H1 (cell line): ENCODE results near the gene PKNOX1. TPM values are rescaled to one million over a fixed set of nuclear protein-coding genes. Genes with fewer than 3 reads are reported as not detected.
A peak's percentile ranks its signal among the peaks of the same experiment; 100 is the strongest.

Experiments
- CTCF ChIA-PET: fragments of 300-600 bp; sonication (Branson Sonifier 250); formaldehyde crosslinking; loops from one replicate; lab custom pipeline; 2021; ENCODE audit not compliant: partially characterized antibody; lab: Charles Lee
- POLR2A ChIA-PET: fragments of 300-600 bp; sonication (Branson Sonifier 250); formaldehyde crosslinking; loops from one replicate; lab custom pipeline; 2021; ENCODE audit warnings: inconsistent platforms; ENCODE audit not compliant: partially characterized antibody; lab: Charles Lee
- DNase-seq, 2 experiments: peaks; one replicate each; pipeline versions ENCODE4 v3.0.0 to v3.0.0-alpha.2; 2010 to 2022; ENCODE audit warnings: low spot score in 2 of 2, low read depth in 1 of 2, mixed read lengths in 1 of 2
- FAIRE-seq: peaks from 2 replicates; lab custom pipeline; 2011; peaks lifted over from hg19 to GRCh38; lab: Jason Lieb, UNC
- H2AFZ ChIP-seq: 2 replicates; pipeline ENCODE4 v1.8.1; 2012; ENCODE audit warnings: low read length, inconsistent platforms
- H2AK5ac ChIP-seq: 2 replicates; pipeline ENCODE4 v1.6.1; 2013; ENCODE audit warnings: low read depth, low read length
- H2BK120ac ChIP-seq: replicated peaks from 2 replicates; pipeline ENCODE3; 2013; ENCODE audit warnings: low read depth, low read length, inconsistent platforms
- H2BK12ac ChIP-seq: 2 replicates; pipeline ENCODE4 v1.6.1; 2013; ENCODE audit warnings: low read depth, low read length
- H2BK15ac ChIP-seq: 2 replicates; pipeline ENCODE4 v1.6.1; 2013; ENCODE audit warnings: low read length
- H2BK20ac ChIP-seq: 2 replicates; pipeline ENCODE4 v1.6.1; 2013; ENCODE audit warnings: low read length
- H2BK5ac ChIP-seq: 2 replicates; pipeline ENCODE4 v1.6.1; 2013; ENCODE audit warnings: low read depth, low read length
- H3K14ac ChIP-seq: 2 replicates; pipeline ENCODE4 v1.6.1; 2013; ENCODE audit warnings: inconsistent platforms; ENCODE audit not compliant: insufficient read length
- H3K18ac ChIP-seq: 2 replicates; pipeline ENCODE4 v1.6.1; 2013; ENCODE audit warnings: low read length; ENCODE audit errors: extremely low read depth
- H3K23ac ChIP-seq: 2 replicates; pipeline ENCODE4 v1.6.1; 2013; ENCODE audit warnings: inconsistent platforms; ENCODE audit not compliant: insufficient read length
- H3K23me2 ChIP-seq: 2 replicates; pipeline ENCODE4 v1.6.1; 2013; ENCODE audit warnings: low read depth, low read length
- H3K27ac ChIP-seq: 2 replicates; pipeline ENCODE4 v1.6.1; 2011; ENCODE audit warnings: low read depth, low read length, inconsistent platforms
- H3K27me3 ChIP-seq, 4 experiments: replicated peaks in 1 of 4; 1 replicate in 1 of 4; 2 replicates in 3 of 4; pipeline versions ENCODE4 v1.6.1 to v1.8.1; 2011 to 2013; ENCODE audit warnings: low read length in 3 of 4, mild to moderate bottlenecking in 3 of 4, inconsistent platforms in 2 of 4, mixed read lengths in 2 of 4, moderate library complexity in 1 of 4; ENCODE audit not compliant: control insufficient read depth in 3 of 4, insufficient read depth in 3 of 4; ENCODE audit errors: extremely low read depth in 1 of 4
- H3K36me3 ChIP-seq, 4 experiments: 2 replicates each; pipeline versions ENCODE4 v1.6.1 to v1.8.1; 2011 to 2013; ENCODE audit warnings: mild to moderate bottlenecking in 4 of 4, low read length in 3 of 4, moderate library complexity in 2 of 4, control low read depth in 1 of 4, inconsistent platforms in 1 of 4; ENCODE audit not compliant: insufficient read depth in 4 of 4, control insufficient read depth in 2 of 4
- H3K4ac ChIP-seq: replicated peaks from 2 replicates; pipeline ENCODE3; 2013; ENCODE audit warnings: low read length, low read depth, mixed read lengths, inconsistent platforms; ENCODE audit not compliant: insufficient read length
- H3K4me1 ChIP-seq, 4 experiments: replicated peaks in 1 of 4; 1 replicate in 1 of 4; 2 replicates in 3 of 4; pipeline versions ENCODE4 v1.6.1 to v1.8.1; 2011 to 2013; ENCODE audit warnings: low read length in 3 of 4, inconsistent platforms in 2 of 4, mixed read lengths in 1 of 4; ENCODE audit not compliant: insufficient read depth in 4 of 4, control insufficient read depth in 3 of 4
- H3K4me2 ChIP-seq, 2 experiments: 2 replicates each; pipeline versions ENCODE4 v1.6.1 to v1.8.1; 2011 to 2013; ENCODE audit warnings: low read depth in 2 of 2, low read length in 2 of 2, control low read depth in 1 of 2, inconsistent platforms in 1 of 2, mild to moderate bottlenecking in 1 of 2; ENCODE audit not compliant: insufficient read depth in 1 of 2
- H3K4me3 ChIP-seq, 4 experiments: fragments of 200-600, 300-600 bp in 1 of 4; sonication (generic), shearing (Covaris generic), sonication (Bioruptor Twin) in 1 of 4; 2 replicates each; pipeline versions ENCODE4 v1.5.1 to v1.8.1; 2011 to 2016; ENCODE audit warnings: low read length in 4 of 4, low read depth in 3 of 4, control low read depth in 2 of 4, inconsistent platforms in 2 of 4, mild to moderate bottlenecking in 2 of 4, mixed read lengths in 1 of 4, moderate library complexity in 1 of 4; ENCODE audit not compliant: insufficient read depth in 2 of 4; ENCODE audit errors: extremely low read depth in 1 of 4
- H3K56ac ChIP-seq: replicated peaks from 2 replicates; pipeline ENCODE3; 2013; ENCODE audit warnings: low read depth, mild to moderate bottlenecking, mixed read lengths, low read length, inconsistent platforms; ENCODE audit not compliant: insufficient read length
- H3K79me1 ChIP-seq: 2 replicates; pipeline ENCODE4 v1.6.1; 2013; ENCODE audit warnings: low read depth, low read length, control low read depth
- H3K79me2 ChIP-seq, 2 experiments: 2 replicates each; pipeline versions ENCODE4 v1.6.1 to v1.8.1; 2012 to 2013; ENCODE audit warnings: low read length in 2 of 2, mild to moderate bottlenecking in 2 of 2, inconsistent platforms in 1 of 2; ENCODE audit not compliant: insufficient read depth in 2 of 2, control insufficient read depth in 1 of 2
- H3K9ac ChIP-seq, 4 experiments: replicated peaks in 1 of 4; 1 replicate in 1 of 4; 2 replicates in 3 of 4; pipeline versions ENCODE4 v1.6.1 to v1.8.1; 2011 to 2013; ENCODE audit warnings: low read depth in 3 of 4, low read length in 3 of 4, control low read depth in 2 of 4, mild to moderate bottlenecking in 2 of 4, moderate library complexity in 2 of 4, inconsistent platforms in 1 of 4; ENCODE audit errors: extremely low read depth in 1 of 4
- H3K9me3 ChIP-seq, 2 experiments: 2 replicates each; pipeline versions ENCODE4 v1.6.1 to v1.8.1; 2012 to 2013; ENCODE audit warnings: mild to moderate bottlenecking in 2 of 2, moderate library complexity in 2 of 2, control low read depth in 1 of 2, inconsistent platforms in 1 of 2, low read depth in 1 of 2, low read length in 1 of 2, mixed read lengths in 1 of 2; ENCODE audit not compliant: insufficient read depth in 2 of 2
- H4K20me1 ChIP-seq, 2 experiments: replicated peaks in 1 of 2; 2 replicates each; pipeline versions ENCODE3 to v1.8.1; 2011 to 2013; ENCODE audit warnings: inconsistent platforms in 2 of 2, low read length in 2 of 2, mild to moderate bottlenecking in 1 of 2; ENCODE audit not compliant: insufficient read depth in 2 of 2, control insufficient read depth in 1 of 2
- H4K5ac ChIP-seq: 2 replicates; pipeline ENCODE4 v1.6.1; 2013; ENCODE audit warnings: low read length, low read depth, mixed read lengths, inconsistent platforms; ENCODE audit not compliant: insufficient read length
- H4K8ac ChIP-seq: 2 replicates; pipeline ENCODE4 v1.8.0; 2013; ENCODE audit warnings: mild to moderate bottlenecking, moderate library complexity, low read length, inconsistent platforms; ENCODE audit not compliant: insufficient read depth; ENCODE audit errors: extremely low read depth
- H4K91ac ChIP-seq: replicated peaks from 2 replicates; pipeline ENCODE3; 2013; ENCODE audit warnings: low read length, mixed read lengths, inconsistent platforms; ENCODE audit not compliant: insufficient read length
- EGR1 ChIP-seq: IDR thresholded peaks from 2 replicates; pipeline ENCODE4 v1.6.1; 2011; ENCODE audit warnings: low read depth, low read length, borderline replicate concordance
- POLR2A ChIP-seq, 2 experiments: IDR thresholded peaks; 1 replicate in 1 of 2; 2 replicates in 1 of 2; pipeline ENCODE4 v1.6.1; 2011; ENCODE audit warnings: low read depth in 2 of 2, low read length in 2 of 2, mild to moderate bottlenecking in 2 of 2; ENCODE audit errors: control extremely low read depth in 1 of 2
- POU5F1 ChIP-seq: IDR thresholded peaks from 2 replicates; pipeline ENCODE4 v1.6.1; 2011; ENCODE audit warnings: low read depth, mild to moderate bottlenecking, low read length, moderate library complexity
- SIRT6 ChIP-seq: IDR thresholded peaks from one replicate; pipeline ENCODE4 v1.7.1; 2012; ENCODE audit warnings: low read length, inconsistent platforms
- SIX5 ChIP-seq: IDR thresholded peaks from 2 replicates; pipeline ENCODE4 v1.6.1; 2011; ENCODE audit warnings: mild to moderate bottlenecking, low read depth, low read length
- TEAD4 ChIP-seq: IDR thresholded peaks from 2 replicates; pipeline ENCODE4 v1.6.1; 2012; ENCODE audit warnings: low read depth, low read length, inconsistent platforms, mixed read lengths
- YY1 ChIP-seq: IDR thresholded peaks from 2 replicates; pipeline ENCODE4 v1.6.1; 2011; ENCODE audit warnings: low read depth, mild to moderate bottlenecking, low read length
- ZNF274 ChIP-seq: IDR thresholded peaks from 2 replicates; pipeline ENCODE4 v1.7.0; 2012; ENCODE audit warnings: low read length, borderline replicate concordance; ENCODE audit errors: extremely low read depth
- WGBS, 2 experiments: shearing (Covaris generic) in 1 of 2; methylation state at CpG; one replicate each; pipeline versions ENCODE4 v1.1.6 to v1.1.7; 2013 to 2015; ENCODE audit warnings: low lambda C conversion rate in 2 of 2, mixed read lengths in 2 of 2, inconsistent platforms in 1 of 2, low coverage in 1 of 2, missing lambda C conversion rate in 1 of 2; ENCODE audit not compliant: insufficient replicate concordance in 2 of 2, insufficient coverage in 1 of 2, insufficient read length in 1 of 2; ENCODE audit errors: extremely low coverage in 1 of 2, missing lambda C conversion rate in 1 of 2; 5-methylcytosine and 5-hydroxymethylcytosine counted together
- polyA plus RNA-seq, 7 experiments: library from polyadenylated mRNA; depleted of rRNA in 3 of 7; stranded (reverse) in 5 of 7; unstranded in 2 of 7; fragments of >200 nt in 5 of 7; fragments of 200-250 nt in 2 of 7; gene quantifications; 1 replicate in 5 of 7; 2 replicates in 1 of 7; 4 replicates in 1 of 7; pipeline versions ENCODE4 v1.2.1 to v1.2.3, GENCODE V29; 2011 to 2013; ENCODE audit warnings: missing spikeins in 2 of 7, mixed read lengths in 2 of 7
- total RNA-seq: library from RNA; stranded (reverse); fragmentation: NEBNext Ultra II Directional; extraction: Animal tissue kit (Norgen Biotek cat#: 25700); gene quantifications from 2 replicates; pipeline ENCODE4 v1.2.1, GENCODE V29; 2021
- TF ChIP-seq, protein P1 (sequence below): IDR thresholded peaks from 2 replicates; pipeline ENCODE4 v1.6.1; 2012; ENCODE audit warnings: low read length, inconsistent platforms
- TF ChIP-seq, protein P2 (sequence below): IDR thresholded peaks from 2 replicates; pipeline ENCODE4 v1.6.1; 2012; ENCODE audit warnings: inconsistent platforms

Gene PKNOX1
- total and polyA plus RNA-seq, 2 of the 8 experiments (the other 6 are each of a cell fraction or from before 2014, with no cell fraction given): 20.4 to 31.9 TPM

DNA sequence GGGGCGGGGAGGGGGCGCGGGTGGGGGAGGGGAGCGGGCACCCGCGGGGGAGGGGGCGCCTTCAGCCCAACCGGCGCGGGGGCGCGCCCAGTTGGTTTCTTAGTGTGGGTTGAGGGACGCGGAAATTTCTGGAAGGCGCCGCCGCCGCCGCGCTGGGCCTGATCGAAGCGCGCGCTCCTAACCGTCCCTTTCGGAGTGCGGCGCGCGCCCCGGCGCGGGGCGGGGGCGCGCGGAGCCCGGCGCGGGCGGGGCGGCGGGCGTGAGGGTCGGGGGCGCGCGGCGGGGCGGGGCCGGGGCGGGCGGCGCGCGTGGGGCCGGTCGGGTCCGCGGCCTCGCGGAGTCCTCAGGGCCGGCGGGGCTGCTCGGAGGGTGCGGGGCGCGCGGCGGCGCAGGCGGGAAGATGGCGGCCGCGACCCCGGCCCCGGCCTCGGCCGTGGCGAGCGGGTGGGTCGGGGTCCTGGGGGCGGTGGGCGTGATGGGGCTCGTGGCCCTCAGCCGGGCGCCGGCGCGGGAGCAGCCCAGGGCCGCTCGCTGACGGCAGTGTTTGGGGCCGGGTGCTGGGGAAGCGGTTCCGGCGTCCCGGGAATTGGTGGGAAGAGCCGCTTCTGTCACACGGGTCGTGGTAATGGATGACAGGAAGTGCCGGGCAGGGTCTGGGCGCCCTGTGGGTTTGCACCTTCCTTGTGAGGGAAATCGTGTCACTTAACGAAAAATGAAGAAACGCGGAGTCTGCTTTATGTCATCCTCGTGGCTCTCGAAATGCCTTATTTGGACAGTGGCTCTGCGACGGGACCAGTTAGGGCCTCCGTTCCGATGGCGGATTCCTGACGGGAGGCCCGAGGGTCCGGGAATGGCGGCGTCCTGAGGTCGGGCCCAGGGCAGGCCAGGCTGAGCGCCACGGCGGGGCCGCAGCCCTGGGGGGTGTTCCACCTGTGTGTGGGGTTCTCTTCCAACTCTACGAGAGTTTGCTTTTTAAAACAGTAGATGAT, 764 bp downstream of the PKNOX1 start:
- Histone ChIP-seq H2BK5ac (peak overlapping the region; percentile 95), H4K5ac (peak overlapping the region; percentile 78), H2AK5ac (no peak overlapping the region), H4K20me1 (no peaks in the 10 kb centered on the region), H3K18ac (peak overlapping the region; percentile 98), H3K4ac (peak overlapping the region; percentile 98), H3K9ac (peak overlapping the region; percentile 80 to 89 (median 85)), H3K56ac (peak overlapping the region; percentile 74), H3K4me1 (peaks cover 8 to 30% (median 13%) of the 10 kb centered on the region in 4 experiments), H3K79me1 (peaks cover 2% of the 10 kb centered on the region; the same call in 1 of the 2 replicates), H4K91ac (peak overlapping the region; percentile 96), H3K23me2 (peaks cover 2% of the 10 kb centered on the region; the same call in 1 of the 2 replicates), H3K4me2 (peak overlapping the region; percentile 74 to 94), H2BK20ac (no peak overlapping the region), H3K36me3 (peaks cover 0 to 14% (median 0%) of the 10 kb centered on the region in 4 experiments; a peak in 2 of 8 replicates), H3K79me2 (peaks cover 0 to 48% of the 10 kb centered on the region in 2 experiments; a peak in 2 of 4 replicates), H3K23ac (no peak overlapping the region), H3K14ac (no peak overlapping the region), H3K4me3 (peak overlapping the region; percentile 78 to 90 (median 83)), H4K8ac (peak overlapping the region; percentile 93; the same call in 1 of the 2 replicates), H3K27ac (peak overlapping the region; percentile 88), H2BK120ac (no peak overlapping the region), H3K27me3 (no peaks in the 10 kb centered on the region), H3K9me3 (no peaks in the 10 kb centered on the region), H2BK12ac (no peak overlapping the region; the same call in 1 of the 2 replicates), H2BK15ac (no peak overlapping the region), H2AFZ (no peak overlapping the region)
- FAIRE-seq (no peak), DNase-seq (no peak)
- CTCF ChIA-PET: no interaction called here
- 3% methylated on average over 39 of the region's 125 CpGs; no CpG with 5 or more reads in 1 of the 2 experiments for WGBS, 2 experiments
- POLR2A ChIA-PET: interaction anchor here (0.8 to 3.7 kb wide), 10 partner anchors 11 to 48 kb away, joined by 4 to 22 read pairs (median 4); no protein-coding TSS in a partner anchor
- no peak for TF ChIP-seq SIX5
- TF ChIP-seq POLR2A (IDR thresholded peaks at IDR 0.05; ENCODE audit: control extremely low read depth in 1 of 2, low read depth in 2 of 2, low read length in 2 of 2): peak; percentile 24 to 38; a peak in 2 of 3 replicates
- TF ChIP-seq POU5F1: no peak
- peak; percentile 78 for TF ChIP-seq YY1
- no peak for TF ChIP-seq ZNF274
- TF ChIP-seq, protein P1, sequence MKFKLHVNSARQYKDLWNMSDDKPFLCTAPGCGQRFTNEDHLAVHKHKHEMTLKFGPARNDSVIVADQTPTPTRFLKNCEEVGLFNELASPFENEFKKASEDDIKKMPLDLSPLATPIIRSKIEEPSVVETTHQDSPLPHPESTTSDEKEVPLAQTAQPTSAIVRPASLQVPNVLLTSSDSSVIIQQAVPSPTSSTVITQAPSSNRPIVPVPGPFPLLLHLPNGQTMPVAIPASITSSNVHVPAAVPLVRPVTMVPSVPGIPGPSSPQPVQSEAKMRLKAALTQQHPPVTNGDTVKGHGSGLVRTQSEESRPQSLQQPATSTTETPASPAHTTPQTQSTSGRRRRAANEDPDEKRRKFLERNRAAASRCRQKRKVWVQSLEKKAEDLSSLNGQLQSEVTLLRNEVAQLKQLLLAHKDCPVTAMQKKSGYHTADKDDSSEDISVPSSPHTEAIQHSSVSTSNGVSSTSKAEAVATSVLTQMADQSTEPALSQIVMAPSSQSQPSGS: no peak
- TF ChIP-seq EGR1: no peak
- TF ChIP-seq SIRT6: no peak
- TF ChIP-seq TEAD4: no peak
- TF ChIP-seq, protein P2, sequence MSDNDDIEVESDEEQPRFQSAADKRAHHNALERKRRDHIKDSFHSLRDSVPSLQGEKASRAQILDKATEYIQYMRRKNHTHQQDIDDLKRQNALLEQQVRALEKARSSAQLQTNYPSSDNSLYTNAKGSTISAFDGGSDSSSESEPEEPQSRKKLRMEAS: peak; percentile 11; the same call in 1 of the 2 replicates
